LNCaP clone FGC (cell line): ENCODE measurements around the gene PATL2.

Experiments used
- DNase-seq: peaks from one replicate; pipeline ENCODE4 v3.0.0-alpha.2; 2011; ENCODE audit warnings: low read depth
- H3K4me3 ChIP-seq: 2 replicates; pipeline ENCODE4 v1.5.1; 2011; ENCODE audit warnings: mild to moderate bottlenecking, low read depth, low read length, control low read depth
- TF ChIP-seq, protein P1 (sequence below): IDR thresholded peaks from 2 replicates; pipeline ENCODE4 v1.5.1; 2012; ENCODE audit warnings: mild to moderate bottlenecking; ENCODE audit not compliant: control insufficient read depth, insufficient read depth; ENCODE audit errors: extremely low read depth

PATL2 gene

DNA sequence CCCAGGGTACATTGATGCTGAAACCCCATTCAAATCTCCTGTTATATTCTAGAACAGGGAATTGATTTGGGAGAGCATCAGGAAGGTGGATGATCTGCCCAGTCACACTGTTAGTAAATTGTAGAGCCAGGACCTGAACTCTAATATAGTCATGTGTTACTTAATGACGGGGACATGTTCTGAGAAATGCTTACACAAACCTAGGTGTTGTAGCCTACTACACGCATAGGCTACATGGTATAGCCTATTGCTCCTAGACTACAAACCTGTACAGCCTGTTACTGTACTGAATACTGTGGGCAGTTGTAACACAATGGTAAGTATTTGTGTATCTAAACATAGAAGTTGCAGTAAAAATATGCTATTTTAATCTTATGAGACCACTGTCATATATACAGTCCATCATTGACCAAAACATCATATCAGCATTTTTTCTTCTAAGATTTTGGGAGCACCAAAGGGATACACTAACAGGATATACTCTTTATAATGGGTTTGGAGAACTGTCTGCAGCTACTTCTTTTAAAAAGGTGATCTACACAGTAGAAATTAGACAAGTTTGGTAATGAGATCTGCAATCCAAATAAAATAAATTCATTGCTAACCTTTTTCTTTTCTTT is 6.0 kb upstream of the PATL2 start:
- no peak overlapping the region for H3K4me3 ChIP-seq
- DNase-seq = no peak
- TF ChIP-seq, protein P1, sequence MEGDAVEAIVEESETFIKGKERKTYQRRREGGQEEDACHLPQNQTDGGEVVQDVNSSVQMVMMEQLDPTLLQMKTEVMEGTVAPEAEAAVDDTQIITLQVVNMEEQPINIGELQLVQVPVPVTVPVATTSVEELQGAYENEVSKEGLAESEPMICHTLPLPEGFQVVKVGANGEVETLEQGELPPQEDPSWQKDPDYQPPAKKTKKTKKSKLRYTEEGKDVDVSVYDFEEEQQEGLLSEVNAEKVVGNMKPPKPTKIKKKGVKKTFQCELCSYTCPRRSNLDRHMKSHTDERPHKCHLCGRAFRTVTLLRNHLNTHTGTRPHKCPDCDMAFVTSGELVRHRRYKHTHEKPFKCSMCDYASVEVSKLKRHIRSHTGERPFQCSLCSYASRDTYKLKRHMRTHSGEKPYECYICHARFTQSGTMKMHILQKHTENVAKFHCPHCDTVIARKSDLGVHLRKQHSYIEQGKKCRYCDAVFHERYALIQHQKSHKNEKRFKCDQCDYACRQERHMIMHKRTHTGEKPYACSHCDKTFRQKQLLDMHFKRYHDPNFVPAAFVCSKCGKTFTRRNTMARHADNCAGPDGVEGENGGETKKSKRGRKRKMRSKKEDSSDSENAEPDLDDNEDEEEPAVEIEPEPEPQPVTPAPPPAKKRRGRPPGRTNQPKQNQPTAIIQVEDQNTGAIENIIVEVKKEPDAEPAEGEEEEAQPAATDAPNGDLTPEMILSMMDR = no peak

DNA sequence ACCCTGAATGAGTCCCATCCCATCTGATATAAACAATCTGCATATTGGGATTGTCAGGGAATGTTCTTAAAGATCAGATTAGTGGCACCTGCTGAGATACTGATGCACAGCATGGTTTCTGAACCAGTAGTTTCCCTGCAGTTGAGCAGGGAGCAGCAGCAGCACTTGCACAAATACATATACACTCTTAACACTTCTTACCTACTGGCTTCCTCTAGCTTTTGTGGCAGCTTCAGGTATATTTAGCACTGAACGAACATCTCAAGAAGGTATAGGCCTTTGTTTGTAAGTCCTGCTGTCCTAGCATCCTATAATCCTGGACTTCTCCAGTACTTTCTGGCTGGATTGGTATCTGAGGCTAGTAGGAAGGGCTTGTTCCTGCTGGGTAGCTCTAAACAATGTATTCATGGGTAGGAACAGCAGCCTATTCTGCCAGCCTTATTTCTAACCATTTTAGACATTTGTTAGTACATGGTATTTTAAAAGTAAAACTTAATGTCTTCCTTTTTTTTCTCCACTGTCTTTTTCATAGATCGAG is 4.7 kb upstream of the PATL2 start:
- TF ChIP-seq, protein P1 = no peak
- no peak for DNase-seq
- no peak overlapping the region for H3K4me3 ChIP-seq

DNA sequence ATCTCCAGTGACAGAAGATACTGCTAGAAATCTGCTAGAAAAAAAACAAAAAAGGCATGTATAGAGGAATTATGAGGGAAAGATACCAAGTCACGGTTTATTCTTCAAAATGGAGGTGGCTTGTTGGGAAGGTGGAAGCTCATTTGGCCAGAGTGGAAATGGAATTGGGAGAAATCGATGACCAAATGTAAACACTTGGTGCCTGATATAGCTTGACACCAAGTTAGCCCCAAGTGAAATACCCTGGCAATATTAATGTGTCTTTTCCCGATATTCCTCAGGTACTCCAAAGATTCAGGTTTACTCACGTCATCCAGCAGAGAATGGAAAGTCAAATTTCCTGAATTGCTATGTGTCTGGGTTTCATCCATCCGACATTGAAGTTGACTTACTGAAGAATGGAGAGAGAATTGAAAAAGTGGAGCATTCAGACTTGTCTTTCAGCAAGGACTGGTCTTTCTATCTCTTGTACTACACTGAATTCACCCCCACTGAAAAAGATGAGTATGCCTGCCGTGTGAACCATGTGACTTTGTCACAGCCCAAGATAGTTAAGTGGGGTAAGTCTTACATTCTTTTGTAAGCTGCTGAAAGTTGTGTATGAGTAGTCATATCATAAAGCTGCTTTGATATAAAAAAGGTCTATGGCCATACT is 4.1 kb upstream of the PATL2 start:
- no peak for DNase-seq
- no peak overlapping the region for H3K4me3 ChIP-seq
- TF ChIP-seq, protein P1 = no peak

DNA sequence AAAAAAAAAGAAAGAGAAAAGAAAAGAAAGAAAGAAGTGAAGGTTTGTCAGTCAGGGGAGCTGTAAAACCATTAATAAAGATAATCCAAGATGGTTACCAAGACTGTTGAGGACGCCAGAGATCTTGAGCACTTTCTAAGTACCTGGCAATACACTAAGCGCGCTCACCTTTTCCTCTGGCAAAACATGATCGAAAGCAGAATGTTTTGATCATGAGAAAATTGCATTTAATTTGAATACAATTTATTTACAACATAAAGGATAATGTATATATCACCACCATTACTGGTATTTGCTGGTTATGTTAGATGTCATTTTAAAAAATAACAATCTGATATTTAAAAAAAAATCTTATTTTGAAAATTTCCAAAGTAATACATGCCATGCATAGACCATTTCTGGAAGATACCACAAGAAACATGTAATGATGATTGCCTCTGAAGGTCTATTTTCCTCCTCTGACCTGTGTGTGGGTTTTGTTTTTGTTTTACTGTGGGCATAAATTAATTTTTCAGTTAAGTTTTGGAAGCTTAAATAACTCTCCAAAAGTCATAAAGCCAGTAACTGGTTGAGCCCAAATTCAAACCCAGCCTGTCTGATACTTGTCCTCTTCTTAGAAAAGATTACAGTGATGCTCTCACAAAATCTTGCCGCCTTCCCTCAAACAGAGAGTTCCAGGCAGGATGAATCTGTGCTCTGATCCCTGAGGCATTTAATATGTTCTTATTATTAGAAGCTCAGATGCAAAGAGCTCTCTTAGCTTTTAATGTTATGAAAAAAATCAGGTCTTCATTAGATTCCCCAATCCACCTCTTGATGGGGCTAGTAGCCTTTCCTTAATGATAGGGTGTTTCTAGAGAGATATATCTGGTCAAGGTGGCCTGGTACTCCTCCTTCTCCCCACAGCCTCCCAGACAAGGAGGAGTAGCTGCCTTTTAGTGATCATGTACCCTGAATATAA is 2.2 kb upstream of the PATL2 start:
- H3K4me3 ChIP-seq = no peak overlapping the region
- TF ChIP-seq, protein P1 = peak; percentile 26; the same call in 1 of the 2 replicates
- no peak for DNase-seq

DNA sequence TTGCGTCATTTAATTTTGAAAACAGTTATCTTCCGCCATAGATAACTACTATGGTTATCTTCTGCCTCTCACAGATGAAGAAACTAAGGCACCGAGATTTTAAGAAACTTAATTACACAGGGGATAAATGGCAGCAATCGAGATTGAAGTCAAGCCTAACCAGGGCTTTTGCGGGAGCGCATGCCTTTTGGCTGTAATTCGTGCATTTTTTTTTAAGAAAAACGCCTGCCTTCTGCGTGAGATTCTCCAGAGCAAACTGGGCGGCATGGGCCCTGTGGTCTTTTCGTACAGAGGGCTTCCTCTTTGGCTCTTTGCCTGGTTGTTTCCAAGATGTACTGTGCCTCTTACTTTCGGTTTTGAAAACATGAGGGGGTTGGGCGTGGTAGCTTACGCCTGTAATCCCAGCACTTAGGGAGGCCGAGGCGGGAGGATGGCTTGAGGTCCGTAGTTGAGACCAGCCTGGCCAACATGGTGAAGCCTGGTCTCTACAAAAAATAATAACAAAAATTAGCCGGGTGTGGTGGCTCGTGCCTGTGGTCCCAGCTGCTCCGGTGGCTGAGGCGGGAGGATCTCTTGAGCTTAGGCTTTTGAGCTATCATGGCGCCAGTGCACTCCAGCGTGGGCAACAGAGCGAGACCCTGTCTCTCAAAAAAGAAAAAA is 1.4 kb upstream of the PATL2 start:
- H3K4me3 ChIP-seq = peak overlapping the region; percentile 83
- TF ChIP-seq, protein P1 = no peak
- DNase-seq = no peak

DNA sequence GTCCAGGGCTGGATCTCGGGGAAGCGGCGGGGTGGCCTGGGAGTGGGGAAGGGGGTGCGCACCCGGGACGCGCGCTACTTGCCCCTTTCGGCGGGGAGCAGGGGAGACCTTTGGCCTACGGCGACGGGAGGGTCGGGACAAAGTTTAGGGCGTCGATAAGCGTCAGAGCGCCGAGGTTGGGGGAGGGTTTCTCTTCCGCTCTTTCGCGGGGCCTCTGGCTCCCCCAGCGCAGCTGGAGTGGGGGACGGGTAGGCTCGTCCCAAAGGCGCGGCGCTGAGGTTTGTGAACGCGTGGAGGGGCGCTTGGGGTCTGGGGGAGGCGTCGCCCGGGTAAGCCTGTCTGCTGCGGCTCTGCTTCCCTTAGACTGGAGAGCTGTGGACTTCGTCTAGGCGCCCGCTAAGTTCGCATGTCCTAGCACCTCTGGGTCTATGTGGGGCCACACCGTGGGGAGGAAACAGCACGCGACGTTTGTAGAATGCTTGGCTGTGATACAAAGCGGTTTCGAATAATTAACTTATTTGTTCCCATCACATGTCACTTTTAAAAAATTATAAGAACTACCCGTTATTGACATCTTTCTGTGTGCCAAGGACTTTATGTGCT is 721 bp upstream of the PATL2 start:
- TF ChIP-seq, protein P1 = no peak
- no peak for DNase-seq
- peak overlapping the region; percentile 83 for H3K4me3 ChIP-seq
